ENCODE measurements around the gene HNF1B.
"Not testable (repeated sequence)": the region's sequence is repeated elsewhere in the genome, so short reads cannot be mapped to it uniquely, and the experiment has no call there.

HNF1B gene

DNA sequence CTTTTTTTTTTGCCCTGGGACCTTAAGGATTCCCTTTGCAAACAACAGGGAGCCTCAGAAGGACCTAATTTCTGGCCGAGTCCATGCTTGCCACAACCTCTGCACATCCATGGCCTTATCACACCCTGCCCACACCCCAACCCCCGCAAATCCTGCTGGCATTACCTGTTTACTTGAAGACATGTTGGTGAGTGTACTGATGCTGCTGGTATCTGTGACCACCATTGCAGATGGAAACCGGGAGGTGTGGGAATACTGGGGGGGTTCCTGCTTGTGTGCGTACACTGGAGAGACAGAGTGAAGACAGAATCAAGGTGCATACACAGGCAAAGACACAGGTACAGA lies 46.0 kb downstream of the HNF1B start:
- no peak for DNase-seq

DNA sequence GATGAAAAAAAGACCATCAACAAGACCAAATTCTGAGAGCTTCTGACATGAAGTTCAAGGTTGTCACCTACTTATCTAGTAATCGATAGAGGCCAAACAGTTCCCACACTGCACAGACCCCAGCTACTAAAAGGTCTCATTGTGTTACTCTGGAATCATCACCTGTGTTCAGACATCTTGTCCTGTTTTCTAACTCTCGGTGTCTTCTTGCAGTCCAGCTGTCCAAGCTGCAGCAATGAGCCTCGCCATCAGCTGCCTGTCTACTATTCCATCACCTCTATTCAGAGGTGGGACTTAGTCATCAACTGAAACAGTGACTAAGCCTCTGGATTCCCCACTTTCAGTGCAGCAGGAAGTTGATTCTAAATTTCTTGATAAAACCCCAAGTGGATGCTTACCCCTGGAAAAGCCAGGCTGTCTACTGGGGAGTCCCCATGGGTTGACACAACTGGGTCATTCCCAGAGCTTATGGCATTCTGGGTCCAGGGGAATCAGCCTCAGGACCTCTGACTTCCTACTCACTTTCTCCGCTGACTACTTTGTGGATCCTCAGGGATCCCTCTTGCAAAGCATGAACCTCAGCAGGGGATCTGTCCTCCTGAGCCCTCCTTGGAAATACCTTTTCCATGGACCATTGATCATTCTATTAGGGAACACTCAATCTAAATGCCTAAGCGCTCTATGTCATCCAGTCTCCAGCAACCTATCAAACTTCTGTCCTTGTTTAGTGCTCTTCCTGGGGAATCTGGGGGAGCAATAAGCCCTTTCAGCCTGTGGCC lies 46.5 kb downstream of the HNF1B start:
- DNase-seq, result peak; percentile 56

DNA sequence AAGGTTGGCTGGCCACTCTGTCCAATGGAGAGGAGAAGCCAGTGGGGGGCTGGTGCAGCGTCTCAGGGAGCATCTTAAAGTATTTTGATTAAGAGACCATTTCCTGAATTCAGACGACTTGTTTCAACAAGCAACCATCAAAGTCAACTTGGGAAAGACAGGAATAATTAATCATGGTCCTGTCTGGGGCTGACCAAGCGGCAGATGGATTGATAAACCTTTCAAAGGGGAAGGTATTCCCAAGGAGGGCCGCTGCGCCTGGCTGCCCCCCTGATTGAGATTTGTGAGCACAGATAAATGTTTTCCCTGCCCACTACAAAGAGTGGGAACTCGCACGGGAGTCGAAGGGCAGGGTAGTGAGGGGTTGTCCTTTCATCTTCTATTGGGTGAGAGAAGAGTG lies 47.5 kb downstream of the HNF1B start:
- DNase-seq, result no peak

DNA sequence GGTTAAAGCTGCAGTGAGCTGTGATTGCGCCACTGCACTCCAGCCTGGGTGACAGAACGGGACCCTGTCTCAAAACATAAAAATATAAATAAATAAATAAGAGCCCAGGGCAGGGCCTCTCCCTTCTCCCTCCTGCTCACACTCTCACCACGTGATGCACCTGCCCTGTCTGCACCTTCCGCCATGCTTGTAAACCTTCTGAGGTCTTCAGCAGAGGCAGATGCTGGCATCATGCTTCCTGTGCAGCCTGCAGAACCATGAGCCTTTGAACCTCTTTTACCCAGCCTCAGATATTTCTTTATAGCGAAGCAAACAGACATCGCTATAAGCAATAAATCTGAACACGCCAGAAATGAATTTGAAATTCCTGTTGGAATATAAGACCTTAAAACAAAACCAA lies 48.5 kb downstream of the HNF1B start:
- no peak for DNase-seq

DNA sequence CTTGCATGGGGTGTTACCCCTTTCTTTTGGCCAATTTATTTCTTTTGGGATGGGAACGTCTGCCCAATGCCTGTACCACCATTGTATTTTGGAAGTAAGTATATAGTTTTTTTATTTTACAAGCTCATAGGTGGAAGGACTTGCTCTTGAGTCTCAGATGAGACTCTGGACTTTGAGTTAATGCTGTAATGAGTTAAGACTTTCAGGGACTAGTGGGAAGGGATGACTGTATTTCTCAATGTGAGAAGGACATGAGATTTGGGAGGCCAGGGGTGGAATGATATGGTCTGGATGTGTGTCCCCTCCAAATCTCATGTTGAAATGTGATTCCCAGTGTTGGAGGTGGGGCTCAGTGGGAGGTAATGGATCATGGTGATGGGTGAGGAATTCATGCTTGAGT lies 49.1 kb downstream of the HNF1B start:
- no peak for DNase-seq

DNA sequence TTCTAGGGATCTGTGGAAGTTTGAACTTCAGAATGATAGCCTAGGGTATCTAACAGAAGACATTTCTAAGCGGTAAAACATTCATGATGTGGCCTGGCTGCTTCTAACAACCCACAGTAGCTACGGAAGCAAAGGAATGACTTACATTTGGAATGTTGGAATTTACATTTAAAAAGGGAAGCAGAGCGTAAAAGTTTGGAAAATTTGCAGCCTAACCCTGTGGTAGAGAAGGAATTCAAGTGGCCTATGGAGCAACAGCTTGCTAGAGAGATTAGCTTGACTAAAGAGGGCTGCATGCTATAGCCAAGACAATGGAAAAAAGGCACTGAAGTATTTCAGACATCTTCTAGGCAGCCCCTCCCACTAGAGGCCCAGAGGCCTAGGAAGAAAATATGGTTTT lies 50.1 kb downstream of the HNF1B start:
- DNase-seq, result no peak

DNA sequence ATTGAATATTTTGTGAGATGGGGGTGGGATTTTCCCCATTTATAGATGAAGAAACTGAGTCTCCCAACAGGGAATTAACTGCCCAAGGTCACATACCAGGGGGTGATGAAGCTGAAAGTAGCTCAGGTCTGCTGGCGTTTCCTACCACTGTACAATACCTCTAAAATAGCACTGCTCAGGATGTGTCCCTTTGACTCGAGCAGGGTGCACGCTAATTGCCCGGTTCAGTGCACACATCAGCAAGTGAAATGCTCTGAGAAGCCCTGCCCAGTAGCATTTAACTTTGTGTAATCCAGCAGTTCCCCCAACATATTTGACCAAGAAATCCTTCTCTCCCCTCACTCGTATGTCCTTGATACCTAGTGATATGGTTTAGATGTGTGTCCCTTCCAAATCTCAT lies 51.5 kb downstream of the HNF1B start:
- no peak for DNase-seq

DNA sequence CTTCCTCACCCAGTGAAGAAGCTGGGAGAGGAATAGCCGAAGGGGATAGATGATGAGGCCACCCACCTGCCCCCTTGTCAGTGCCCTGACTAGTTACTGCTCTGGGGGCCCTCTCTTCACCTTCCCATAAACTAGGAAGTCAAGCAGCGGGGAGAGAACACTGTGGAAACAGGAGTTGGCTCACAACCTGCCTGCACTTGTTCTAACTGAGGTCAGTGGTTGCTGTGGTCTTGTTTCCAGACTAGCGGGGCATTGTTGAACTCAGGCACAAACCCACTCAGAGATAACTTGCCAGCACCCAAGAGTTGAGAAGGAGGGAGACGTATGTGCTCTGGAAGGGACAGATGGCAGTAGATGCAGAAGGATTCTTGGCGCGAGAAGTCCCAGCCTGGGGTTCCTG lies 53.1 kb downstream of the HNF1B start:
- DNase-seq, result no peak

DNA sequence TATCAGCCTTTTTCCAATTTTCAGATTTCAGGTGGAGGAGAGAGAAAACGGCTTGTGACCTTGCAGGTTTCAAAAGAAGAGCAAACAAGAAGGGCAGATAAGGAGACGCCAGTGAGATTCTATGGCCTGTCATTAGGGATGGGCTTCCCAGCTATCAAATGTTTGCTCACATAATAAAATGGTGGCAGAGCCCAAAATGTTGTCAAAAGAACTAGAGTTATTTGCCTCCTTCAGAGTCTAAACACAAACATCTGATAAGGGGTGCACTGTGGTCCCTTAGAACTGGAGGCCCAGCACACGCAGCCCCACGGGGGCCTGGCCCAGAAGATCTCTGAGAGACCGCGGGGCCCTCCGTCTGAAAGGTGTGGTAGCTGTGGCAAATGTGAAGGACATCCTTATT lies 55.5 kb downstream of the HNF1B start:
- no peak for DNase-seq

DNA sequence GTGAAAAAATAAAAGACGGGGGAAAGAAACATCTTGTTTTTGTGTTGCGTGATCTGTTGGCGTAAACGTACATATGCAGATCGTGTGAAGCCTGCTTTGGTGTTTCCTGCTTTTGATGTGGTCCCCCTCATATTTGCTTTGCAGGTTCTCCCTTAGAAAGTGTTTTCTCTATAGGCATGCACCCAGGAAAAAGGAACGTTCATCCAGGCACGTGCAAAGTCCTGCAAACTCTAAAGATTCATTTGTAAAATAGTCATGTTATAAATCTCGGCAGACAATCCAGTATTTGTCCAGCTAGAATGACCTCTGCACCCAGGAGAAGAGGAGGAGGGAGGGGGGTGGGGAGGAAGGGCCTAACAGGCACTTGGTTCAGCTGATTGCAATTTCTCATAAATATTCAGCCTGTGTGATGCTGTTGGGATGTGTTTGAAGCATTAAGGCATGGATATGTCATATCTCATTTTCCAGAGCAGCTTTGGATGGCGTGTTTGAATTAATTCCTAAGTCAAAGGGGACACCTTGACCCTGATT lies 61.3 kb downstream of the HNF1B start:
- no peak for DNase-seq

DNA sequence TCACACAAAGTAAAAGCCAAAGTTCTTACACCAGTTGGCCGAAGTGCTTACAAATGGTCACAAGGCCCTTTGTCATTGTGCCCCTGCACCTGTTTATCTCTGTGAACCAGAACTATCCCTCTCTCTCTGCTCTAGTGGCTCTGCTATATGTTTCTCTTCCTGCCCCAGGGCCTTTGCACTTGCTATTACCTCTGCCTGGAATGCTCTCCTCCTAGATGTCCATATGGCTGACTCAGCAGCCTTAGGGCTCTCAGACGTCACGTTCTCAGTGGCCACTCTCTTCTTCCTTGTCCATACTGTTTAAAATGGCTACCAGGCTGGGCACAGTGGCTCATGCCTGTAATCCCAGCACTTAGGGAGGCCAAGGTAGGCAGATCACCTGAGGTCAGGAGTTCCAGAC lies 62.9 kb downstream of the HNF1B start:
- no peak for DNase-seq

DNA sequence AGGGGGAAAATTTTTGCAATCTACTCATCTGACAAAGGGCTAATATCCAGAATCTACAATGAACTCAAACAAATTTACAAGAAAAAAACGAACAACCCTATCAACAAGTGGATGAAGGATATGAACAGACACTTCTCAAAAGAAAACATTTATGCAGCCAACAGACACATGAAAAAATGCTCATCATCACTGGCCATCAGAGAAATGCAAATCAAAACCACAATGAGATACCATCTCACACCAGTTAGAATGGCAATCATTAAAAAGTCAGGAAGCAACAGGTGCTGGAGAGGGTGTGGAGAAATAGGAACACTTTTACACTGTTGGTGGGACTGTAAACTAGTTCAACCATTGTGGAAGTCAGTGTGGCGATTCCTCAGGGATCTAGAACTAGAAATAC lies 64.9 kb downstream of the HNF1B start:
- DNase-seq, result not testable (repeated sequence)

DNA sequence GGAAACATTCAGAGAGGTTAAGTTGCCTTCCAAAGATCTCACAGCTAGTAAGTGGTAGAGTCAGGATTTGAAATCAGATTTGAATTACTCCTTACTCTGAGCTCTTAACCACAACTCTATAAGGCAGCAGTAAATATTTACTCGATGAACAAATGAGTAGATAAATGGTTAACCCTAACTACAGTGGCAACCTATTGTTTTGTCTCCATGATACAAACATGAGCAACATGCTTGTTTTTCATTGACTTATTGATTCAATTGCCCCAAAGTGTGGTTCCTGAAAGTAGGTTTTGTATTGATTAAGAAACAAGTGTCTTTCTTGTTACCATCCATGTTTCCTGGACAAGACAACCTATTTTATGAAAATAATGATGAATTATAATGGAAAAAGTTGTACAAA lies 66.8 kb downstream of the HNF1B start:
- DNase-seq, result no peak

DNA sequence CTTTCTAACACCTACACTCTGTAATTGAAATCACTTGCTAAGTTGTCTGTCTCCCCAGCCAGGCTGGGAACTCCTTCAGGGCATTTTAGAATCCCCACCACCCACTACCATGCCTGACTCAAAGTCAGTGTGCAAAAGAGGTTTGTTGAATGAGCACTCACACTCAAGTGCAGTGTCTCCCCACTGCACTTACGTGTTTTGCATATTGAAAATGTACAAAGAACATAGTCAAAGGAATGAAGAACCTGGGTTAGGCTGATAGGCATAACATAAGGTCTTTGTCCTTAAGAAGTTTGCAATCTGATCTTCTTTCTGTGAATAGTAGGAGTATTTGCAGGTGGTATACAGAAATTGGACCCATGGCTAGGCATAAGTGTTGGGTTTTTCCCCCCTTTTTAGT lies 67.8 kb downstream of the HNF1B start:
- no peak for DNase-seq

DNA sequence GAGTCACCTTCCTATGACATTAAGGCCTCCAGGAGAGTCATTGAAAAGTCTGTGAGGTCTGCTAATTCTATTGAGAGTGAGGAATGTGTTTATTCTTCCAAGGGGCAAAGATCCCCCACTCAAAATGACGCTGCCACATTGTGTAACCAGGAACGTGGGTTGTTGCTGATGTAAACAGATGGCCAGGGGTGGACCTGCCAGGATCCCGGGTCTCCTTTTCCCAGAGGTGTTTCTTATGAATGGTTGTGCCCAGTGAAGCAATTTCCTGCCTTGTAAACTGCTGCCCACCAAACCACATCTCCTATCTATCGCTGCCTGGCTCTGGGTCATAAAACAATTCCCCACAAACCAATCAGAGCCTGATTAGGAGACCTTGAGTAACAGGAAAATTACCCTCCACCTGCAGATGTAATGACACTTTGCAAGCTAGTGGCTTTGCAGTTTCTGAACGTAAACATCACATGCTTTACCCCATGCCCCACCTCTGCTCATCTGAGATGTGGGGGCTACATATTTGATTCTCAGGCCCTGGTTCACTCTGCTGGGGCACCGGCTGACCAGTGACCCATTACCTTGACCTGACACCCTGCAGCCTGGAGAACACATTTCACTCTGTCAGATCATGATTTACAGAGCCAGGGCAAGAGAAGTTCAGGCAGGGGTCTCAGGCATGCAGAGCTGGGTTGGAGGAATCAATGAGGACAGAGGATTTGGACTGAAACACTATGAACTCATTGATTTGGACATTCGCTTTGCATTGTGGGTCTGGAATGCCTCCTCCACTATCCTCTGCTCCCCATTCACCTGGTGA lies 68.5 kb downstream of the HNF1B start:
- DNase-seq, result no peak

DNA sequence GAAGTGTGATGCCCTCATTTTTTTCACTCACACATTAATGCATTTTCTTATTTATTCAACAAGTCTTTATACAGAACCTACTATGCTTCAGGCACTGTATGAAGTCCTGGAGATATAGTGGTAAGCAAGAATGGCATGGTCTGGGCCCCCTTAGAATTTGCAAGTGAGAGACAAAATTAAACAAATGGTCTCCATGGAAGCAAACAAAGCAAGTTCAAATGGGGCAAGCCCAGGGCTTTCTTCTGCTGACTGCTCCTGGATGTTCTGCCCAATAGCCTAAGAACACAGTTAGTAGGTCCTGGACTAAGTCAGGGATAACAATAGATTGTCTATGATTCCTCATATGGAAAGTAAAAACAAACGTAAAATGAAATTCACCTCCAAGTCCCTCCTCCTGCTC lies 70.3 kb downstream of the HNF1B start:
- no peak for DNase-seq

DNA sequence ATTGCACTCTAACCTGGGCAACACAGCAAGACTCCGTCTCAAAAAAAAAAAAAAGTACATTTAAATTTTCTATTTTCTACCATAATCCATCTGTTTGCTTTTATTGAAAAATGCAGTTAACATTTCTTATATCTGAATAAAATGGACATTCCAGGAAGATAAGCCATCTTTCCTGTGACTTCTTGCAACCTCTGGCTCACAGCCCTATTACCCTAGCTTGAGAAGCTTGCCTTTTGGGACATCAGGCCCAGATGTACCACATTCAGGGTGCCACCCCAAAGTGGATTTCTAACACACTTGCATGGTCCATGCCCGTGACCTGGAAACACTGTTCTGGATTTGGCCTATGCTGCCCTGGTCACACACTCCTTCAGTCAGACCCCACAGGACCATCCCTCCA lies 71.5 kb downstream of the HNF1B start:
- no peak for DNase-seq

DNA sequence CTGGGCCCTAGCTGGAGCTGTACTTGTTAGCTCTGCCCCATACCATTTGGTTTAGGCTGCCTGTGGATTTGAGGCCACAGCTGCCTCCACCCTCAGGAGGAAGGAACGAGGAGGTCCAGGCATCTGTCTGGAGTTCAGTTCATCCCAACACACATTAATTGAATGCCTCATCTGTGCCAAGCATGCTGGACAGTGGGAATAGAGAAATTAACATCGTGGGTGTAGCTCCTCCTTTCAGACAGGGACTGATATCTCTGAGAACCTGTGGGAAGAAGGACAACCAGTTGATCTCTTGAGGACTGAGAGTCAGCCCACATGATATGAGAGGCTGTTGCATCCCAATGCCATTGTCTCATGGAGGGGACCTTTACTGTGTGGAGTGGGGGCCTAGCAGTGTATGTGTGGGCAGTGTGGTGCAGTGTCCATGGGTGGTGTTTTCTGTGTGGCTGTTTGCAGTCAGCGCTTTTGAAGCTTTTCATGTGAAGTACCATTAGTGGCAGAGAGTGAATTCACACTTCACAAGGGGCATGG lies 72.2 kb downstream of the HNF1B start:
- DNase-seq, result no peak

DNA sequence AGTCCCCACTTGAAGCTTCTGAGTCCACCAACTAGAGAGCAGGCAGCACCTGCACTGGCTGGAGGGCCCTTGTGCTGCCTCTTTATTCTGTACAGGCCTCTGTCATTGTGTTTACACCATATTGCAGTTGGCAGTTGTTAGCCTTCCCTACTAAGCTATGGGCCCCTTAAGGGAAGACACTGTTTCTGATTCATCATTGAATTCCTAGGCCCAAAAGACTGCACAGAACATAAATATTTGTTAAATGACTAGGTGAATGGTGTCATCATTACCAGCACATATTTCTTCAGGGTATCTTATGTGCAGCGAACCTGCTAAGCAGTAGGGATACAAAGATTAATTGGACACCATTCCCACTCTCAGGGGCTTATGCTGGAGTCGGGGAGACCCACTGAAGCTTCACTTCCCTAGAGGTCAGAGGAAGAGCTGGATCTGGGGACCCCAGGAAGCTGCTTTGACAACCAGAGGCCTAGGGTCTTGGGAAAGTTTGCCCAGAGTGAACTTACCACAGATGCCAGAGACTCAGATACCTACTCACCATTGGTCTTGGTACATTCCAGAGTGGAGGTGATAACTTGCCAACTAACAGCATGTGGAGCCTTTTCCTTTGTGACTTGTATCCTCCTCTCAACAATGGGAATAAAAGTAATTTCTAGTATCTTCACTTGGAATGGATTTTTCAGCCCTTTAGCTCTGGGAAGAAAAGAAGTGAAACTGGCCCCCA lies 72.9 kb downstream of the HNF1B start:
- peak; percentile 83 for DNase-seq

DNA sequence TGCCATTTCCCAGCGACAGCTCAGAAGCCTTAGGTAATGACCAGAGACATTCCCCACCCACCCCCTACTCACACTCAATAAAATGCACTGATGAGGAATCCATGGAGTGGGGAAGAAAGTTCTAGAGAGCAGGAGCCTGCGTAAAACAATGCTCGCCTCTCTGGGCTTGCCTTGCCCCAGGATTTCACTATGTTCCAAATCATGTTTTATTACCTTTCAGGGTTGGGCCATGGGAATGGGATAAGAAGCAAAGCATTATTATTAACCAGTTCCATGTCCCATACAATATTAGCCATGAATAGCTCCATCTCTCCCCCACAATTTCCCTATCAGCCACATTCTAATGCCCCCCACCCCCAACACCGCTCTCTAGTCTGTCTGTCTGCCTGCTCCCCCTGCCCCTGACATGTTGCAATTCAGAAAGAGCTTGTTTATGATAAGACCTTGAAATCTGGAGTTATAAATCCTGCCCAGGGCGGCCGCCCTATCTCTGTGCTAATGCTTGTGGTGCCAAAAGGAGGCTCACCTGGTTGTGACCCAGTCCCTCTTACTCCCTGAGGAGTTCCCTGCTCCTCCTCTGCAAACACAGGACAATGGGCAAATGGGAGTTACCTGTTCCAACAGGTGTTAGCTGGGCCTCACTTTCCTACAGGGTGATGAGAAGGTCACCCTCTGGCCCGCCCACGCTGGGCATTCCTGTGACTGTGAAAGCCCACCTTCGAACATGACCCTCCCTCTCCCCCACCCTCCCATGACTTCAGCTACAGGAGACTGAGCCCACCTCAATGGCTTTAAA lies 73.6 kb downstream of the HNF1B start:
- DNase-seq, result peak; percentile 75

DNA sequence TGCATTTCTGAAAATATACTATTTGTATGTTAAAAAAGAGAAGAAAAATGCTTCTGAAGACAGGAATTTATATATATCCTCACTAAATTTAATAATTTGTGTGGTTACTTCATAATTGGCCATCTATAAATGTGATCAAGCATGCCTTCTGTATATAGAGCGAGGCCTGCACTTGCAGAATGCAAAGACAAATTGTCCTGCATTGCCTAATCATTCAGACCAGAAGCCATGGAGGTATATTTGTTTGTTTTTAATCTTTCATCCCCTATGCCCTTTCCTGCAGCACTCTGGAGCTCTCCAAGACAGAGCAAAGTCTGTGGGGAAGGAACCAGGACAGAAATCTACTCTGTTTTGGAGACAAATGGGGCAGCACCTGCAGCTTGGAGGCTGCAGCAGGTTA lies 77.8 kb downstream of the HNF1B start:
- no peak for DNase-seq

DNA sequence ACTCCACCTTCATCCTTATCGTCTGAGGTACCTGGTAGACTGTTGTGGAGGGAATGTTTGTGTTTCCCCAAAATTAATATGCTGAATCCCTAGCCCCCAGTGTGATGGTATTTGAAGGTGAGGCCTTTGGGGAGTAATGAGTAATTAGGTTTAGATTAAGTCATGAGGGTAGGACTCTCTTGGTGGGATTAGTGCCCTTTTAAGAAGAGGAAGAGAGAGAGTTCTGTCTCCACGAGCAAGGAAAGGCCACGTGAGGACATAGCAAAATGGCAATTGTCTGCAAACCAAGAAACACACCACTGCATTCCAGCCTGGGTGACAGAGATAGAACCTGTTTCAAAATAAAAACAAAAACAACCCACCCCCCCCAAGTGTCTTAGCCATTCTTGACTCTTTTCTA lies 80.6 kb downstream of the HNF1B start:
- no peak for DNase-seq

DNA sequence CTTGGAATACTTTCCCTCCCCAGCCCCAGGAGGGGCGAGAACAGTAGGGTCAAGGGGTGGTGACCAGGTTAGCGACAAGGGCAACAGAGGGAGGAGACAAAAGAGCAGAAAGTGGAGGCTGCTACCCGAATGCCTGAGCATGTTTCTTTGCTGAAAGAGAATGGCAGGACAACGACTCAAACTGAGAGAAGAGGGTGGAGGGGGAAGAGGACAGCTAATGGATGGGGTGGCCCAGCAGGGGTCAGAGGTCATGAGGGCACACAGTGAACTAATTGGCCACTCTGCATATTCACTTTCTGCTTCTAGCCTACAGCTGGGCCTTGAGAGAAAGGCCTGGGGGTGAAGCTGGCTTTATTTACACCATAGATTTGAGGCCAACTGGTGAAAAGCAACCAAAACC lies 82.5 kb downstream of the HNF1B start:
- no peak for DNase-seq
